Endothelial cell of umbilical vein (primary cell): ENCODE results near the gene ARHGAP42.

Experiments
- EZH2 ChIP-seq: IDR thresholded peaks from 2 replicates; pipeline ENCODE4 v1.6.1; 2012; ENCODE audit warnings: borderline replicate concordance, low read depth, mild to moderate bottlenecking, moderate library complexity, low read length, inconsistent platforms; ENCODE audit not compliant: severe bottlenecking
- FOS ChIP-seq: IDR thresholded peaks from 2 replicates; pipeline ENCODE4 v1.6.1; 2011; ENCODE audit warnings: mild to moderate bottlenecking, low read length, moderate library complexity, borderline replicate concordance; ENCODE audit not compliant: insufficient read depth
- JUN ChIP-seq: IDR thresholded peaks from 2 replicates; pipeline ENCODE4 v1.6.1; 2011; ENCODE audit warnings: borderline replicate concordance, low read depth; ENCODE audit not compliant: insufficient read length, insufficient read depth
- MYC ChIP-seq: IDR thresholded peaks from one replicate; pipeline ENCODE4 v1.6.1; 2011; ENCODE audit warnings: mild to moderate bottlenecking, low read depth, low read length
- POLR2A ChIP-seq: IDR thresholded peaks from 2 replicates; pipeline ENCODE4 v1.6.1; 2012; ENCODE audit warnings: low read depth, mild to moderate bottlenecking, control low read depth, low read length
- POLR2AphosphoS5 ChIP-seq: IDR thresholded peaks from 2 replicates; pipeline ENCODE4 v1.6.1; 2012; ENCODE audit warnings: low read depth, mild to moderate bottlenecking, control low read depth, low read length, moderate library complexity; ENCODE audit not compliant: insufficient read depth
- TF ChIP-seq, protein P1 (sequence below), 2 donors: IDR thresholded peaks; 1 replicate in 1 of 2; 2 replicates in 1 of 2; pipeline ENCODE4 v1.5.1; 2011; ENCODE audit warnings: low read length in 2 of 2, mild to moderate bottlenecking in 2 of 2, moderate library complexity in 2 of 2, control low read depth in 1 of 2, inconsistent platforms in 1 of 2, low read depth in 1 of 2; ENCODE audit not compliant: insufficient read depth in 1 of 2; ENCODE audit errors: extremely low read depth in 1 of 2
- TF ChIP-seq, protein P2 (sequence below): IDR thresholded peaks from 2 replicates; pipeline ENCODE4 v1.6.1; 2011; ENCODE audit not compliant: insufficient read depth, insufficient read length

DNA sequence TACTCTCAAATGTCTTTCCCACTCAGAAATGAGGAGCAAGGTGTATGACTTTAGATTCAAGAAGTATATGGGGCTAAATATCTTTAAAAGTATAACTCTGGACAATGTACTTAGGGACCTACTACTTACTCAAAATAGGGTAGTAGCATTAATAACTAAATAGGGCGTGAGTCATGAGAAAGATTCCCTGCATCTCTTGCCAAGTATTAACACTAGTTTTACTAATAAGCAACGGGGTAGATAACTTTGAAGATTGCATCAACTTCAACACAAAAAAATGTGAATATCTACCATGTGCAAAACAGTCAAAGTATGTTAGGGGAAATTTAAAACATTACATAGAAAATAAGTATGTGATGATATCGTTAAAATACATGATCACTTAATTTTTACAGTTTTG is 342.9 kb downstream of the ARHGAP42 start:
- TF ChIP-seq, protein P1, sequence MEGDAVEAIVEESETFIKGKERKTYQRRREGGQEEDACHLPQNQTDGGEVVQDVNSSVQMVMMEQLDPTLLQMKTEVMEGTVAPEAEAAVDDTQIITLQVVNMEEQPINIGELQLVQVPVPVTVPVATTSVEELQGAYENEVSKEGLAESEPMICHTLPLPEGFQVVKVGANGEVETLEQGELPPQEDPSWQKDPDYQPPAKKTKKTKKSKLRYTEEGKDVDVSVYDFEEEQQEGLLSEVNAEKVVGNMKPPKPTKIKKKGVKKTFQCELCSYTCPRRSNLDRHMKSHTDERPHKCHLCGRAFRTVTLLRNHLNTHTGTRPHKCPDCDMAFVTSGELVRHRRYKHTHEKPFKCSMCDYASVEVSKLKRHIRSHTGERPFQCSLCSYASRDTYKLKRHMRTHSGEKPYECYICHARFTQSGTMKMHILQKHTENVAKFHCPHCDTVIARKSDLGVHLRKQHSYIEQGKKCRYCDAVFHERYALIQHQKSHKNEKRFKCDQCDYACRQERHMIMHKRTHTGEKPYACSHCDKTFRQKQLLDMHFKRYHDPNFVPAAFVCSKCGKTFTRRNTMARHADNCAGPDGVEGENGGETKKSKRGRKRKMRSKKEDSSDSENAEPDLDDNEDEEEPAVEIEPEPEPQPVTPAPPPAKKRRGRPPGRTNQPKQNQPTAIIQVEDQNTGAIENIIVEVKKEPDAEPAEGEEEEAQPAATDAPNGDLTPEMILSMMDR (IDR thresholded peaks at IDR 0.05; ENCODE audit: extremely low read depth in 1 of 2, insufficient read depth in 1 of 2, low read depth in 1 of 2, low read length in 2 of 2) = no peak
- TF ChIP-seq EZH2 (no peak), POLR2A (no peak), MYC (no peak), POLR2AphosphoS5 (no peak), FOS (no peak), JUN (no peak)
- TF ChIP-seq, protein P2, sequence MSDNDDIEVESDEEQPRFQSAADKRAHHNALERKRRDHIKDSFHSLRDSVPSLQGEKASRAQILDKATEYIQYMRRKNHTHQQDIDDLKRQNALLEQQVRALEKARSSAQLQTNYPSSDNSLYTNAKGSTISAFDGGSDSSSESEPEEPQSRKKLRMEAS = no peak
